IPS DF 4.7 (cell line): ENCODE data around the gene PKP2.

ENCODE experiments used
- DNase-seq: peaks from one replicate; pipeline ENCODE4 v3.0.0-alpha.2; 2013; ENCODE audit warnings: low spot score; ENCODE audit errors: extremely low read depth

PKP2 gene

DNA sequence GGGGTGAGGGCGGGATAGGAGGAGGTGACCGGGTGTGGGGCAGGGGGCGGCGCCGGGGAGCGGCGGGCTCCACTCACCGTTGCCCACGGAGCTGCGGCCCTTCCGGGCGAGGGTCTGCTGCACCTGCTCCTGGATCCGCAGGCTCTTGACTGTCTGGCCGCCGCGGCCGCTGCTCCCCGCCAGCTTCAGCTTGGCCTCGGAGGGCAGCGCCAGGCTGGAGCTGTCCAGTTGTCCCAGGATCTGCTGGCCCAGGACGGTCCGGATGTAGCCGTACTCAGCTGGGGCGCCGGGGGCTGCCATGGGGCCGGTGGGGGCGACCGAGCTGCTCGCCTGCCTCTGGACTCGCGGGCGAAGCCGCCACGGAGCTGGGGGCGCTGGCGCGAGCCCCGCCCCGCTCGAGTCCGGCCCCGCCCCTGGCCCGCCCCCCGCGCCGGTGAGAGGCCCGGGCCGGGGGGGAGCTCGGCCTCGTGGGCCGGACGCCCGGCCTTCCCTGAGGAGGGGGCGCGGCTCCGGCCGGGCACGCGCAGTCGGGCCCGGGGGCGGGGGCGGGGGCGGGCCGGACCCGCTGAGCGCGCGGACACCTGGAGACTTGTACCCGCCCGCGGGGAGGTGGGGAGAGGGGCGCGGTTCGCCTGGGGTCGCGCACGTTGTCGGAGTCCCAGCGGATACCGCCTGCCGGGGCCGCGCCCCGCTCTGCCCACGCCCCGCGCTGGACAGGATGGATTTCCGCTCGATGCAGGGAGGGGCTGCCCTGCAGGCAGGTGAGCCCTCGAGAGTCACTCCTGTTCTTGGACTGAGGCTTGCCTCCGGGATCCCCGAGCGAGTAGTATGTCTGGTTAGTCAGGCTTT, at the start of gene PKP2:
TSS of gene PKP2 (minus strand) at position 346 of the 849 bp plus-strand sequence. CDS start at position 300, 46 bp downstream.
- DNase-seq = peak; percentile 53

GRCh38 chr12:32944195-32944594, 47.6 kb upstream of the PKP2 start:
- no peak for DNase-seq

GRCh38 chr12:32939801-32940200, 43.2 kb upstream of the PKP2 start:
- no peak for DNase-seq

GRCh38 chr12:32926963-32927362, 30.4 kb upstream of the PKP2 start:
- DNase-seq = no peak

DNA sequence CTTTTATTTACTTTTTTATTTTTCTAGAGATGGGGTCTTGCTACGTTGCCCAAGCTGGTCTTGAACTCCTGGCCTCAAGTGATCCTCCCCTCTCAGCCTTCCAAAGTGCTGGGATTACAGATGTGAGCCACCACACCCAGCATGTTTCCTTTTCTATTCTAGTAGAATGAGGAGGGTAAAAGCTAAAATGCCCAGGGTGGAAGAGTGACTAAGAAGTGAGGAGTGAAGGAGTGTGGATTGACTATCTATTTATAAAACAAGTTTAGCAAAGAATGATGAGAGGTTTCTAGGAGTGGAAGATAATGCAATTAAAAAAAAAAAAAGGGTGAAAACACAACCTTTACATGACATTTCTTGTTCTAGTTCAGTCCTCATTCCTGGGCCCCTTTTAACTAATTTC, 29.8 kb upstream of the PKP2 start:
- DNase-seq = no peak

DNA sequence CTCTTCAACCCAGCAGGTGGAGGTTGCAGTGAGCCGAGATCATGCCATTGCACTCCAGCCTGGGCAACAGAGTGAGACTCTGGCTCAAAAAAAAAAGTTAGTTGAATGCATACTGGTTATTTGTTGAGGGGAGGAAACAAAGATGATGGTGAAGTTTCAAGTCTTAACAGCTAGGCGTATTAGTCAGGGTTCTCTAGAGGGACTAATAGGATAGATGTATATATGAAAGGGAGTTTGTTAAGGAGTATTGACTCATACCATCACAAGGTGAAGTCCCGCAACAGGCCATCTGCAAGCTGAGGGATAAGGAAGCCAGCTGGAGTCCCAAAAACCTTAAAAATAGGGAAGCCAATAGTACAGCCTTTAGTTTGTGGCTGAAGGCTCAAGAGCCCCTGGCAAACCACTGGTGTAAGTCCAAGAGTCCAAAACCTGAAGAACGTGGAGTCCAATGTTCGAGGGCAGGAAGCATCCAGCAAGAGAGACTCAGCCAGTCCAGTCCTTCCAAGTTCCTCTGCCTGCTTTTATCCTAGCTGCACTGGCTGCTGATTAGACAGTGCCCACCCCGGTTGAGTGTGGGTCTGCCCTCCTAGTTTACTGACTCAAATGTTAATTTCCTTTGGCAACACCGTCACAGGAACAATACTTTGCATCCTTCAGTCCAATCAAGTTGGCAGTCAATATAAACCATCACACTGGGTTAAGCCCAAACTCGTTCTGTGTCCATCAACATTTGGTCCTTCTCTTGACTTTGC, 26.1 kb upstream of the PKP2 start:
- no peak for DNase-seq

DNA sequence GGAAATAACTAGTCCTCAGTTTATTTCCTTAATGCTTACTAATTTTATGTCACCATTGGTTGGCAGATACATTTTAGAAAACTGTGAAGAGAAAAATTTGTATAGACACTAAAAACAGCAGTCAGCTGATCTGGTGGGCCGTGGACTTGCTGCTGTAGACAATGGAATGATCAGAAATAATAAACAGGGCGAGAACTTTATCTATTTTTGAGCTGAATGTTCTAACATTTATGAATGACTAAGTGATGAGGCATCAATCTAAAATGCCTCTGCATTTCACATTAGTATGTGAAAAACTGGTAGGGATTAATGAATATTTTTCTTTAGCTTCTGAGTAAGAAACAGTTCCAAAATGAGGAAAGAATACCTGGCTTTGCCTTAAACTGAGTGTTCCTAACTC, 24.8 kb upstream of the PKP2 start:
- no peak for DNase-seq

- DNase-seq = no peak
Measured at GRCh38 chr12:32920506-32921085, 24.0 kb upstream of the PKP2 start.

DNA sequence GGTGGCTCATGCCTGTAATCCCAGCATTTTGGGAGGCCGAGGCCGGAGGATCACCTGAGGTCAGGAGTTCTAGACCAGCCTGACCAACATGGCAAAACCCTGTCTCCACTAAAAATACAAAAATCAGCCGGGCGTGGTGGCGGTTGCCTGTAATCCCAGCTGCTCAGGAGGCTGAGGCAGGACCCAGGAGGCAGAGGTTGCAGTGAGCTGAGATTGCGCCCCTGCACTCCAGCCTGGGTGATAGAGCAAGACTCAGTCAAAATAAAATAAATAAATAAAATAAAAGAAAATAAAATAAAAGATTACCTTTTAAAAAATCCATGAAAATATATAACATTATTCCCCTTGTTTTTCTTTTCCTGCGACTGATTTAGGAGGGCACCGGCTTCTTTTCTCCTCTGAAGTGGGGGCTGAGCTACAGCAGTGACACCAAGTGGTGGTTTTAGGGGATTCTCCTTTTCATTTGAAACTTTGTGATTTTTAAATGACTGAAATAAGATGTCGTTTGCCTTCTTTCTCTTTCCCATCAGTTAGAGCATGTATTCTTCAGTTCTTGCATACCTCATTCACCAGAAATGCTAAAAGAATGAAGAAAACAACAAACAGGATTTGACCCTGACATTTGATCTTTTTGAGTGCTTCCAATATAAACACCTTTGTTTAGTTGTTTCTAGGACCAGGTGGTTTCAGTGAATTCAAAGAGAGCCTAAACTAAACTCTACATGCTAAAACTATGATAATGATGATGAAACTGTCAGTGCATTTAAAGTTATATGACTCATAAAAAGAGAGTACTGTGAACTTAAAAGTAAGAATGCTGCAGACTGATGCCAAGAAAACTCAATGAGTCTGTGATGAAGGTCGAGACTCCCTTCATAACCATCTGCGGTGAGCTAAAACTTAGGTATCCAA, 22.6 kb upstream of the PKP2 start:
- no peak for DNase-seq

GRCh38 chr12:32917094-32917611, 20.6 kb upstream of the PKP2 start:
- DNase-seq = no peak

DNA sequence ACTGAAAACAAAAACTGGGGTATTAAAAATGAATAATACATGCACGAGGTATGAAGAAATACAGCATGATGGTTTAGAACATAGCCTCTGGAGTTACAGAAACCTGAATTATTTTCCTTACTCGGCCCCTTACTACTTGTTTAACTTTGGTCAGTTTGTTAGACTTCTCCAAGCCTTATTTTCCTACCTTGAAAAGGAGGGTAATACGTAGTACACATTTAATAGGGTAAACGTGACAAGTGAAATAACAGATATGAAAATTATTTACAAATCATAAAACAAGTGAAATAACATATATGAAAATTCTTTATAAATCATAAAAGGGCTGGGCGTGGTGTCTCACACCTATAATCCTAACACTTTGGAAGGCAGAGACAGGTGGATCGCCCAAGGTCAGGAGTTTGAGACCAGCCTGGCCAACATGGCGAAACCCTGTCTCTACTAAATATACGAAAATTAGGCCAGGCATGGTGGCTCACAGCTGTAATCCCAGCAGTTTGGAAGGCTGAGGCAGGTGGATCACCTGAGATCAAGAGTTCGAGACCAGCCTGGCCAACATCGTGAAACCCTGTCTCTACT, 11.4 kb upstream of the PKP2 start:
- DNase-seq = no peak

- no peak for DNase-seq
Measured at GRCh38 chr12:32907166-32907565, 10.6 kb upstream of the PKP2 start.

GRCh38 chr12:32906399-32907165, 10.0 kb upstream of the PKP2 start:
- no peak for DNase-seq

DNA sequence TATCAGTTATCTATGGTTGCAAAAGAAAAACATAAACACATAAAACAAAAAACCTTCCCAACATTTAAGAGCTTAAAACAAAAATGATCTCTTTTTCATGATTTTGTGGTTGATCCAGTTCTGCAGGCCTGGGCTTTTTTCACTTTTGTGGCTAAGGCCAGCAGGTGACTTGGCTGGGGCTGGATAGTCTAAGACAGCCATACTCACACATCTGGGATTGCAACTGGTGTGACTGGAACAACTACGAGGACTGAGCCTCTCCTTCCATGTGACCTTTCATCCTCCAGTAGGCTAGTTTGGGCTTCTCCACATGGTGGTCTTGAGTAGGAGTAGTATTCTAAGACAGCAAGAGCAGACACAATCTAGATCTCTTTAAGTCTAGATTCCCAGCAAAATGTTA, 7.2 kb upstream of the PKP2 start:
- DNase-seq = no peak

GRCh38 chr12:32903318-32903717, 6.7 kb upstream of the PKP2 start:
- DNase-seq = no peak

- no peak for DNase-seq
Measured at GRCh38 chr12:32902287-32902997, 5.9 kb upstream of the PKP2 start.

- no peak for DNase-seq
Measured at GRCh38 chr12:32901553-32901952, 5.0 kb upstream of the PKP2 start.

DNA sequence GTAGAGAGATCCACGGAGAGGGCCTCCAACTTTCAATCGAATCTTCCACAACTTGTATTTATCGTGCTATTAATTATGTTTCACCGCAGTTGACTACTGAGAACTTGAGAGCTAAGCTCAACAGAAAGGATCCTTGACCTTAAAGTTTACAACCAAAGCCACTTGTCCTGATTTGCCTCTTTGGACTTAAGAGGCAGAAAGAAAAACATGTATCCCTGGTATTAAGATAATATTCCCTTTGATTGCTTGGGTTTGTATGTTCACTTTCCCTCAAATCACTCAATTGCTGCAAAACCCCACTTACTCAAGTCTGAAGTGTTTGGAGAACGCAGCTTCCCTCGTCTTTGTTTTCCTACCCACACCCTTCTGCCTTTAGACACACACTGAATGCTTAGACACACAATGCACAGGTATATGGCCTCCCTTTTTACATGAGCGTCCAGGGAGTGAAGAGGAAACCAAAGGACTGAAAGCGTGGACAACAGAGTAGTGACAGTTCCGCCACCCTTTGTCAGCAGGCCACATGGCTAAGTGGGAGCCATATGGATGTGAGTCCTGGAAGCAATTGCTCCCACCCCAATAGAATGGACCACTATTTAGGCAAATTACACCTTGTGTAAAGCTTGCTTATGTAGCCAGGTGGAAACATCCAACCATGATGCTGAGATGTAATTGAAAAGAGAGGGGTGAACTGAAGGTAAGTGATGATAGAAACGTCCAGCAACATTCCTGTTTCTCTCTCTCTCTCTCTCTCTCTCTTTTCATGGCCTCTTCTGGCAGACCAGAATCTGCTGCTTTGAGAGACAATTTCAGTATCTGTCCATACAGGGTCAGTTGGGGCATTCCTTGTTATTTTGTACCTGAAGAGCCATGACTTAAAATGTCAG, 1.4 kb upstream of the PKP2 start:
- no peak for DNase-seq
